ENCODE data around the gene ELF3. TPM values are rescaled to one million over a fixed set of nuclear protein-coding genes. Genes with fewer than 3 reads are reported as not detected.
"Not testable (repeated sequence)": the region's sequence is repeated elsewhere in the genome, so short reads cannot be mapped to it uniquely, and the experiment has no call there.

ELF3 gene
- total RNA-seq, 2 donors from 2014 or later: 0.22 to 0.76 TPM

DNA sequence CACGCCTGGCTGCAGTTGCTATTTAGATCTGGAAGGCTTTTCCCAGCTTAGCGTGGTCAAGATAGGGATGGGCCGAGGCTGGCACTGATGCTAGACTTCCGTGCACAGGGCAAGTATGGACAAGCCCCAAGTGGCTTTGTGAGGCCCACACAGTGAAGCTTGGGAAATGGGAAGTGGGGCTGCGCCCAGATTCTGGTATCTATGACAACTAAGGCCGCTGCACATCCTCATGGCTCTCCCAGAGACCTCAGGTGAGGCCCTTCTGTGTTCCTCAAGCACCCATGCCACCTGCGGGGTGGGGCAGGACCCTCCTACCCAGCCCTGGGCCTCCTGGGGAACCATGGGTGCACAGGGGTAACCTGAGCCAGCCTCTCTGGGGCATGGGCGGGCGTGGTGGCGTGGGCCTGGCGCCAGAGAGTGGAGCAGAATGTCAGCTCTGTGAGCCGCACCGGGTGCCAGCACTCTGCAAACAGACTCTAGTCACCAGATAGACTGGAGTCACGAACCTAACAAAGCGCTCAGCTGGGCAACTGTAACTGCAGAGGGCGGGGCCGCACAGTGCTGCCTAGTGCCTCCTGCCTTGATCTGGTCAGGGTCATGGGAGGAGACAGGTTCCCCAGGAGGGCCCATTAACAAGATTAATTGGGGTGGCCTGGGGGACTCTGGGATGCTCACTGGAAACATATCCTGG is 46.4 kb downstream of the ELF3 start:
- H3K4me1 Mint-ChIP-seq (ENCODE audit: low read depth): no peaks in the 10 kb centered on the region

DNA sequence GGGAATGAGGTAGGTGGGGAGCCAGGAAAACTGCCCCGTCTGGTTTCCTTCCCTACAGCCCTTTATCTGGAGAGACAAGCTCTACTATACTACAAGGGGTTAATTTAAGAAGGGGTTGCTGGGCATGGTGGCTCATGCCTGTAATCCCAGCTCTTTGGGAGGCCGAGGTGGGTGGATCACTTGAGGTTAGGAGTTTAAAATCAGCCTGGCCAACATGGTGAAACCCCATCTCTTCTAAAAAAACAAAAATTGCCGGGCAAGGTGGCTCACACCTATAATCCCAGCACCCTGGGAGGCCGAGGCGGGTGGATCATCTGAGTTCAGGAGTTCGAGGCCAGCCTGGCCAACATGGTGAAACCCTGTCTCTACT is 46.9 kb downstream of the ELF3 start:
- H3K27ac Mint-ChIP-seq; H3K36me3 Mint-ChIP-seq (ENCODE audit: insufficient read depth in 2 of 2); H3K9me3 Mint-ChIP-seq; H3K4me3 Mint-ChIP-seq; ATAC-seq (replicated peaks in 1 of 2); H3K4me1 Mint-ChIP-seq (ENCODE audit: low read depth); DNase-seq; H3K27me3 Mint-ChIP-seq (ENCODE audit: low read depth): not testable (repeated sequence)

More for the DNA sequence above, 46.4 kb downstream of the ELF3 start:
- no peak for ATAC-seq (replicated peaks in 1 of 2)
- H3K36me3 Mint-ChIP-seq (ENCODE audit: insufficient read depth in 2 of 2): no peaks in the 10 kb centered on the region
- no peak overlapping the region for H3K27ac Mint-ChIP-seq
- no peak overlapping the region for H3K4me3 Mint-ChIP-seq
- H3K9me3 Mint-ChIP-seq: no peaks in the 10 kb centered on the region
- no peaks in the 10 kb centered on the region for H3K27me3 Mint-ChIP-seq (ENCODE audit: low read depth)
- DNase-seq: no peak

DNA sequence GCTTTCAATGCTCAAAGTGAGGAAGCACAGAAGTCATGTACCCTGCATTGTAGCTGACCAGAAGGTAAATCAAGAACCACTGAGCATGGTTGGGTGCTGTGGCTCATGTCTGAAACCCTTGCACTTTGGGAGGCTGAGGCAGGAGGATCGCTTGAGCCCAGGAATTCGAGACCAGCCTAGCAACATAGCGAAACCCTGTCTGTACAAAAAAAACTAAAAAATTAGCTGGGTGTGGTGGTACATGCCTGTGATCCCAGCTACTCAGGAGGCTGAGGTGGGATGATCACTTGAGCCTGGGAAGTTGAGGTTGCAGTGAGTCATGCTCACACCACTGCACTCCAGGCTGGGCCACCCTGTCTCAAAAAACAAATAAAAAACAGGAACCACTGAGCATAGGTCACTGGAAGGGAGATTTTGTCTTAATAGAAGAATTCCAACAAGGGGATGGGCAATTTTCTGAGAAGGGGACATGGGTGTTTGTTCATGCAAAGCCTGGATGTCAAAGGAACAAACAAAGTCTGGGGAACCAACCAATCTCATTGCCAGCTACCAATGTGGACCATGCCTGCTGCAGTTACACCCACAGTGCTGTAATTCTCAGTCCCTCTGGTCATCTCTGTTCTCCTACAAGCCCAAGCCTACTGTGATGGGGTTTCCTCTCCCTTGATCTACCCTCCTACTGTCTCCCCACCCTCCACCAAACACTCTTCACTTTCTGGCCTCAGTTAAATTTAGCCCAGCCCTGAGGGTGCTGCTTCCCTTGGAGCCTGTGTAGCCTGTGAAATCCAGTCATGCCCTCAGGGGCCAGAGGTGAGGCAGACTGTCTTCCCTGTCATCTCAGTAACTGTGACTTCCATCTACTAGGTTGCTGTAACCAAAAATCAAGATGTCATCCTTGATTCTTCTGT is 47.9 kb downstream of the ELF3 start:
- no peaks in the 10 kb centered on the region for H3K36me3 Mint-ChIP-seq (ENCODE audit: insufficient read depth in 2 of 2)
- no peaks in the 10 kb centered on the region for H3K9me3 Mint-ChIP-seq
- no peak for ATAC-seq (replicated peaks in 1 of 2)
- H3K27ac Mint-ChIP-seq: no peak overlapping the region
- no peaks in the 10 kb centered on the region for H3K27me3 Mint-ChIP-seq (ENCODE audit: low read depth)
- DNase-seq: no peak
- no peak overlapping the region for H3K4me3 Mint-ChIP-seq
- H3K4me1 Mint-ChIP-seq (ENCODE audit: low read depth): no peaks in the 10 kb centered on the region

DNA sequence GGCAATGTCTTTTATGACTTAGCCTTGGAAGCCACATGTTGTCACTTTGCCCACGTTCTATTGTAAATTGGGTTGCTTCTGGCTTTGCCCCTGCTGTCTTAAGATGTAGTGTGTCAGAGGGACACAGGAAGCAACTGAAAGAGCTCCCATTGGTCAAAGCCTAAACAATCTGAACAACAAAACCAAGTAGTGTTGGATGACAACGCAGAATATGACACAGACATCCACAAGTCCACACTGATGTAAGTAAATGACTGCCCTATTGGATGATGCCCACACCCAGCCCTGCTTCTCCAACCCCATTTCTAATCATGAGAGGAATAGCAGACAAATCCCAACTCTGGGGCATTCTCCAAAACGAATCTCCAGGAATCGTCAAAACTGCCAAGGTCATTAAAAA is 50.7 kb downstream of the ELF3 start:
- no peak for ATAC-seq (replicated peaks in 1 of 2)
- Mint-ChIP-seq H3K4me3 (no peak overlapping the region), H3K9me3 (no peaks in the 10 kb centered on the region), H3K27me3 (ENCODE audit: low read depth) (no peaks in the 10 kb centered on the region), H3K27ac (no peak overlapping the region), H3K4me1 (ENCODE audit: low read depth) (no peaks in the 10 kb centered on the region), H3K36me3 (ENCODE audit: insufficient read depth in 2 of 2) (no peaks in the 10 kb centered on the region)
- DNase-seq: no peak

DNA sequence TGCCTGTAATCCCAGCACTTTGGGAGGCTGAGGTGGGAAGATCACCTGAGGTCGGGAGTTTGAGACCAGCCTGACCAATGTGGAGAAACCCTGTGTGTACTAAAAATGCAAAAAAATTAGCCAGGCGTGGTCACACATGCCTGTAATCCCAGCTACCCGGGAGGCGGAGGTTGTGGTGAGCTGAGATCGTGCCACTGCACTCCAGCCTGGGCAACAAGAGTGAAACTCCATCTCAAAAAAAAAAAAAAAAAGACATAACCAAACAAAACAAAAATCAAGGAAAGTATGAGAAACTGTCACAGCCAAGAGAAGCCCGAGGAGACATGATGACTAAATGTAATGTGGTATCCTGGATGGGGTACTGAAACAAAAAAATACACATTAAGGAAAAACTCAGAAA is 51.4 kb downstream of the ELF3 start:
- H3K4me3 Mint-ChIP-seq; DNase-seq; H3K27ac Mint-ChIP-seq; H3K36me3 Mint-ChIP-seq (ENCODE audit: insufficient read depth in 2 of 2); H3K27me3 Mint-ChIP-seq (ENCODE audit: low read depth); H3K4me1 Mint-ChIP-seq (ENCODE audit: low read depth); H3K9me3 Mint-ChIP-seq; ATAC-seq (replicated peaks in 1 of 2): not testable (repeated sequence)

DNA sequence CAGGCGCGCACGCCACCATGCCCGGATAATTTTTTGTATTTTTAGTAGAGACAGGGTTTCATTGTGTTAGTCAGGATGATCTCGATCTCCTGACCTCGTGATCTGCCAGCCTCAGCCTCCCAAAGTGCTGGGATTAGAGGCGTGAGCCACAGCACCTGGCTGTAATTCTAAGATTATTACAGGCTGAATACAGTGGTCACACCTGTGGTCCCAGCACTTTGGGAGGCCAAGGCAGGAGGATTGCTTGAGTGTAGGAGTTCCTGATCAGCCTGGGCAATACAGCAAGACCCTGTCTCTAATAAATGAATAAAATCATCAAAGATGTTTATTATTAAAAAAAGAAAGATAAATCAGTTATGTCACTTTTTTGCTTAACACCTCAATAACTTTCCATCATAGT is 52.2 kb downstream of the ELF3 start:
- not testable (repeated sequence) for H3K27ac Mint-ChIP-seq; H3K4me1 Mint-ChIP-seq (ENCODE audit: low read depth)

DNA sequence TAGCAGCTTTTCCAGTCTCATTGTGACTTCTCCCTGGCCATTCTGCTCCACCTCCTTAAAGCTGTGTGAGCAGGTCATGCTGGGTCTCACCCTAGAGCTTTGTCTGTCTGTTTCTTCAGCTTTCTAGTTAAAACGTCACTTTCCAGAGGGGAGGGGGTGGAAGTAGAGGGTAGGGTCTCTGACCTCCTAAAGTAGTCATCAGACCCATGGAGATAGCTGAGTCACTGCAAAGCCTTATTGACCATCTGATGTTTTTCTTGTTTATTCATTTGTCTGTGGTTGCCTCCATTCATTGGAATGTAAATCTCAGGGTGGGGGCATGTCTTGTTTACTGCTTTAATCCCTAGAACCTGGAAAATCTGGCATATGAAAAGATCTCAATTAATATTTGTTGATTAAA is 52.7 kb downstream of the ELF3 start:
- no peaks in the 10 kb centered on the region for H3K4me1 Mint-ChIP-seq (ENCODE audit: low read depth)
- no peak overlapping the region for H3K27ac Mint-ChIP-seq
- no peak overlapping the region for H3K4me3 Mint-ChIP-seq
- H3K9me3 Mint-ChIP-seq: no peaks in the 10 kb centered on the region
- H3K36me3 Mint-ChIP-seq (ENCODE audit: insufficient read depth in 2 of 2): no peaks in the 10 kb centered on the region
- DNase-seq: no peak
- ATAC-seq (replicated peaks in 1 of 2): no peak
- H3K27me3 Mint-ChIP-seq (ENCODE audit: low read depth): no peaks in the 10 kb centered on the region

More for the DNA sequence above, 52.2 kb downstream of the ELF3 start:
- DNase-seq; H3K9me3 Mint-ChIP-seq; H3K36me3 Mint-ChIP-seq (ENCODE audit: insufficient read depth in 2 of 2); H3K4me3 Mint-ChIP-seq; H3K27me3 Mint-ChIP-seq (ENCODE audit: low read depth); ATAC-seq (replicated peaks in 1 of 2): not testable (repeated sequence)

DNA sequence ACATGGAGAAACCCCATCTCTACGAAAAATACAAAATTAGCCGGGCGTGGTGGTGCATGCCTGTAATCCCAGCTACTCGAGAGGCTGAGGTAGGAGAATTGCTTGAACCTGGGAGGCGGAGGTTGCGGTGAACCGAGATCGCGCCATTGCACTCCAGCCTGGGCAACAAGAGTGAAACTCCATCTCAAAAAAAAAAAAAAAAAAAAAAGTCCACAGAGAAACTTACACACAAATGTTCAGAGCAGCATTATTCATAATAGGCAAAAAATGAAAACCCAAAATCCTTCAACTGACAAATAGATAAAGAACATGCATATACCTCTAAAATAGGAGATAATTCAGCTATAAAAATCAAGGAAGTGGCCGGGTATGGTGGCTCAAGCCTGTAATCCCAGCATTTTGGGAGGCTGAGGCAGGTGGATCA is 54.5 kb downstream of the ELF3 start:
- H3K27me3 Mint-ChIP-seq (ENCODE audit: low read depth); H3K9me3 Mint-ChIP-seq; ATAC-seq (replicated peaks in 1 of 2): not testable (repeated sequence)

More for the DNA sequence above, 54.5 kb downstream of the ELF3 start:
- not testable (repeated sequence) for H3K36me3 Mint-ChIP-seq (ENCODE audit: insufficient read depth in 2 of 2); H3K27ac Mint-ChIP-seq; H3K4me1 Mint-ChIP-seq (ENCODE audit: low read depth); H3K4me3 Mint-ChIP-seq; DNase-seq

Other genes starting within 250 kb of the ELF3 start
- gene IPO9, start 181.4 kb upstream of the ELF3 start, total RNA-seq: 10 to 100 TPM; 47.8 to 49.8 TPM
- gene SHISA4, start 121.7 kb upstream of the ELF3 start, total RNA-seq: under 1 TPM; 0.94 to 0.97 TPM
- gene LMOD1, start 64.0 kb upstream of the ELF3 start, total RNA-seq: not detected
- gene TIMM17A, start 55.1 kb upstream of the ELF3 start, total RNA-seq: 10 to 100 TPM; 34.4 to 40.1 TPM
- gene RNPEP, start 27.9 kb upstream of the ELF3 start, total RNA-seq: 10 to 100 TPM; 43.2 to 46.4 TPM
- not detected for gene GPR37L1, start 112.3 kb downstream of the ELF3 start, total RNA-seq
- gene ARL8A, start 134.2 kb downstream of the ELF3 start, total RNA-seq: 10 to 100 TPM; 58.1 to 77.1 TPM
- gene PTPN7, start 150.0 kb downstream of the ELF3 start, total RNA-seq: 100 to 1,000 TPM; 196 to 201 TPM
- under 1 TPM; 0.22 to 0.69 TPM for gene LGR6, start 183.2 kb downstream of the ELF3 start, total RNA-seq